ENCODE data around the gene G6PD. TPM values are rescaled to one million over a fixed set of nuclear protein-coding genes. Genes with fewer than 3 reads are reported as not detected.

Gene G6PD
- total RNA-seq, 2 donors from 2014 or later: 41.0 to 48.6 TPM

DNA sequence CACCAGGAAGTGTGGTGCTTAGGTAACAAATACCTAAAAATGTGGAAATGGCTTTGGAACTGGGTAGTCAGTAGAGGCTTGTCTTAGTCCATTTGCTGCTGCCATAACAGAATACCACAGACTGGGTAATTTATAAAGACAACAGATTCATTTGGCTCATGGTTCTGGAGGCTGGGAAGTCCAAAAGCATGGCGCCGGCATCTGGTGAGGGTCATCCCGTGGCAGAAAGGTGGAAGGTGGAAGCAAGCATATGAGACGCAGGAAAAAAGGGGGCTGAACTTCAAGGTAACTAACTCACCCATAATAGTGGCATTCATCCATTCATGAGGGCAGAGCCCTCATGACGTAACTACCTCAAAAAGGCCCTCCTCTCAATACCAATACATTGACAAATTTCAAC is 37.2 kb downstream of the G6PD start:
- H3K27ac ChIP-seq: no peak overlapping the region
- H3K4me1 ChIP-seq: no peaks in the 10 kb centered on the region
- intact Hi-C loops (cut with DNase I): no loop called here
- no peak for DNase-seq
- H3K9ac ChIP-seq (ENCODE audit: low read depth in 2 of 2, low read length in 2 of 2): no peak overlapping the region
- no peaks in the 10 kb centered on the region for H3K36me3 ChIP-seq
- no peak overlapping the region for H3K4me3 ChIP-seq
- no peaks in the 10 kb centered on the region for H3K27me3 ChIP-seq
- no peaks in the 10 kb centered on the region for H3K9me3 ChIP-seq
- no peak for TF ChIP-seq CTCF (IDR thresholded peaks at IDR 0.05)

DNA sequence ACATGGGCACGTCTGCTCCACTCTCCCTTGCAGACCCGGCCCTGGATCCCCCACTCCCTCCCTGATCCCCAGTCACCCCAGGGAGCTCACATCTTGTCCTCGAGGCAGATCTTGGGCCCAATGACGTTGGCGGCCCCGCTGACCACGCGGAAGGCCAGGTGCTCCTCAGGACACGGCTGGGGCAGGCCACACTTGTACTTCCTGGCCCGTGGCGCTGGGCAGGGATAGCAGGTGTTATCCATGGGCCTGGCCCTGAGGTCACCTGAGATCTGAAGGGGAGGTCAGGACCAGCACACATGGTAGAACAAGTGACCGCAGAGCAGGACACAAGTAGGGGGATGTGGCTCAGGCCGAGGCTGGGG is 38.3 kb downstream of the G6PD start:
- intact Hi-C loops (cut with DNase I): no loop called here
- Histone ChIP-seq H3K36me3 (no peaks in the 10 kb centered on the region), H3K27ac (no peak overlapping the region), H3K27me3 (no peaks in the 10 kb centered on the region), H3K4me1 (no peaks in the 10 kb centered on the region), H3K9ac (ENCODE audit: low read depth in 2 of 2, low read length in 2 of 2) (no peak overlapping the region), H3K4me3 (no peak overlapping the region), H3K9me3 (no peaks in the 10 kb centered on the region)
- DNase-seq: no peak
- TF ChIP-seq CTCF (IDR thresholded peaks at IDR 0.05): no peak

DNA sequence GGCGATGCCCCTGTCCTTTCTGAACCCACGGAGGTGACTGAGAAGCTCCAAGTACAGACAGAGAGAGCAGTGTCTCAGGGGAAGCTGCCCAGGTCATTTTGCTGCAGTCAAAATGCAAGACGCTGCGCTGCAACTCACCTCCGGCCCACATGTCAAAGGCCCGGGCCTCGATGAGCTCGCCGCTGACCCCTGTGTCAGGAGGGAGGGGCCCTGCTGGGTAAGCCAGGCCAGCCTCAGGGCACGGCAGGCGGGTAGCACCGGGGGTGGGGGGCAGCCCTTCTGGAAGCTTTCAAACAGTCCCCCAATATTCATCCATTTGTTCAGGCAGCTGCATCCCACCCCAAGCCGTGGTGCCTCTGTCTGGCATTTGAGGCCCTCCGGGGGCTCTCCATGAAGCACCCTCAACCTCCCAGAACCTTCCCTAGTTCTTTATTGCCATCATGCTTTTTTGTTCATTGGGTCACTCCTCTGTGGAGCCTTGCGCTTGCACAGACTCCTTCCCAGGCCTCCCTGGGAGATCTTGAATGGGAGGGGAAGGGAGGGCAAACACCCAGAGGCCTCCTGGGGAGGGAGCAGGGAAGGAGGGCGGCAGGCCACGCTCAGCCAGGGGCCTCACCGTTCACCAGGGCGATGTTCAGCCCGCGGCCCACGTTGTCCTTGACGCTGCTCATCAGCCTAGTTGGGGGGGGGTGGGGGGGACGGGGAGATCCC is 38.8 kb downstream of the G6PD start:
- intact Hi-C loops (cut with DNase I): no loop called here
- H3K9me3 ChIP-seq: no peaks in the 10 kb centered on the region
- no peak for DNase-seq
- no peak for TF ChIP-seq CTCF (IDR thresholded peaks at IDR 0.05)
- H3K27ac ChIP-seq: no peak overlapping the region
- H3K27me3 ChIP-seq: no peaks in the 10 kb centered on the region
- no peak overlapping the region for H3K9ac ChIP-seq (ENCODE audit: low read depth in 2 of 2, low read length in 2 of 2)
- no peak overlapping the region for H3K4me3 ChIP-seq
- H3K4me1 ChIP-seq: no peaks in the 10 kb centered on the region
- H3K36me3 ChIP-seq: no peaks in the 10 kb centered on the region

DNA sequence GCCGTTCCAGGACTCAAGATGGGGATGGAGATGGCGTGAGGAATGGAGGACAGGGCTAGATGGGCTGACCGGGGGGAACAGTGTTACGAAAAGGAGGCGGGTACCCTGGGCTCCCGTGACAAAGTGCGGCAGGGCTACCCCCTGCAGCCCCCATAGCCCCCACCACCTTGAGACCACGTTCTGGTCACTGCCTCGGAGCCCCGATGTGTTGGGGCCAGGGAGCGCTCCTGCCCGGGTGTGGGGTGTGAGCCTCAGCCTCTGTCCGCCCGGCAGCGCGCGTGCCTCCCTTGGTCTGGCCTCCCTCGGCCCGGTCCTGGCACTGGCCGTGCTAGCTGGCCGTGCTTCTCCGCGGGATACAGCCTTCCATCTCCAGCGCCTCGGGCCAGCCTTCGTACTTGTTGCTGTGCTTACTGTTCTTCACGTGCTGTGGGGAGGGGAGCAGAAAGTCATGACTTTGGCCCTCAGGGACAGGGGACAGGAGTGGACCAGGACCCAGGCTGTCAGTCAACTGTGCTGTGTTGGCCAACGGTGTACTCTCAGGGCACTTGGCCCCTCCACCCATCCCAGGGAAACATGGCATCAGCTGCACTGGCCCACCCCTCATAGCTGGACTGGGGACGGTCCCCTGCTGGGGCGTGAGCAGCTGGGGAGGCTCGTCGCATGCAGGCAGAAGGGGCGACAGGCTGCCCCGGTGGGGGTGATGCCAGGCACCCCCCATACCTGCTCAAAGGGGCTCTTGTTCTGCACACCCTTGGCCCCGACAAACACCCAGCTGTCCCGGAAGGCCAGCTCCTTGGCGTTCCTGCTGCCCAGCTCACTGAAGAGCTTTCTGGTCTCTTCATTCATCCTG is 39.9 kb downstream of the G6PD start:
- Histone ChIP-seq H3K9ac (ENCODE audit: low read depth in 2 of 2, low read length in 2 of 2) (no peak overlapping the region), H3K27me3 (no peaks in the 10 kb centered on the region), H3K36me3 (no peaks in the 10 kb centered on the region), H3K4me1 (no peaks in the 10 kb centered on the region), H3K9me3 (no peaks in the 10 kb centered on the region), H3K27ac (no peak overlapping the region), H3K4me3 (no peak overlapping the region)
- no peak for DNase-seq
- intact Hi-C loops (cut with DNase I): no loop called here
- no peak for TF ChIP-seq CTCF (IDR thresholded peaks at IDR 0.05)

GRCh38 chrX:154505734-154506133 is 40.9 kb downstream of the G6PD start:
- H3K36me3 ChIP-seq: no peaks in the 10 kb centered on the region

More at GRCh38 chrX:154505734-154506133, 40.9 kb downstream of the G6PD start:
- no peak for TF ChIP-seq CTCF (IDR thresholded peaks at IDR 0.05)
- Histone ChIP-seq H3K9me3 (no peaks in the 10 kb centered on the region), H3K27me3 (no peaks in the 10 kb centered on the region), H3K9ac (ENCODE audit: low read depth in 2 of 2, low read length in 2 of 2) (no peak overlapping the region), H3K27ac (no peak overlapping the region), H3K4me1 (no peaks in the 10 kb centered on the region), H3K4me3 (no peak overlapping the region)
- DNase-seq: no peak
- intact Hi-C loops (cut with DNase I): no loop called here

Data from colonic mucosa (tissue), 4 donors.